Left hindlimb (tissue), 1 donor: ENCODE measurements around the gene ITGAE.
"Not testable (repeated sequence)": the region's sequence is repeated elsewhere in the genome, so short reads cannot be mapped to it uniquely, and the experiment has no call there.

Experiments
- DNase-seq: peaks from one replicate; pipeline ENCODE4 v3.0.0-alpha.2; 2018

Gene ITGAE, protein sequence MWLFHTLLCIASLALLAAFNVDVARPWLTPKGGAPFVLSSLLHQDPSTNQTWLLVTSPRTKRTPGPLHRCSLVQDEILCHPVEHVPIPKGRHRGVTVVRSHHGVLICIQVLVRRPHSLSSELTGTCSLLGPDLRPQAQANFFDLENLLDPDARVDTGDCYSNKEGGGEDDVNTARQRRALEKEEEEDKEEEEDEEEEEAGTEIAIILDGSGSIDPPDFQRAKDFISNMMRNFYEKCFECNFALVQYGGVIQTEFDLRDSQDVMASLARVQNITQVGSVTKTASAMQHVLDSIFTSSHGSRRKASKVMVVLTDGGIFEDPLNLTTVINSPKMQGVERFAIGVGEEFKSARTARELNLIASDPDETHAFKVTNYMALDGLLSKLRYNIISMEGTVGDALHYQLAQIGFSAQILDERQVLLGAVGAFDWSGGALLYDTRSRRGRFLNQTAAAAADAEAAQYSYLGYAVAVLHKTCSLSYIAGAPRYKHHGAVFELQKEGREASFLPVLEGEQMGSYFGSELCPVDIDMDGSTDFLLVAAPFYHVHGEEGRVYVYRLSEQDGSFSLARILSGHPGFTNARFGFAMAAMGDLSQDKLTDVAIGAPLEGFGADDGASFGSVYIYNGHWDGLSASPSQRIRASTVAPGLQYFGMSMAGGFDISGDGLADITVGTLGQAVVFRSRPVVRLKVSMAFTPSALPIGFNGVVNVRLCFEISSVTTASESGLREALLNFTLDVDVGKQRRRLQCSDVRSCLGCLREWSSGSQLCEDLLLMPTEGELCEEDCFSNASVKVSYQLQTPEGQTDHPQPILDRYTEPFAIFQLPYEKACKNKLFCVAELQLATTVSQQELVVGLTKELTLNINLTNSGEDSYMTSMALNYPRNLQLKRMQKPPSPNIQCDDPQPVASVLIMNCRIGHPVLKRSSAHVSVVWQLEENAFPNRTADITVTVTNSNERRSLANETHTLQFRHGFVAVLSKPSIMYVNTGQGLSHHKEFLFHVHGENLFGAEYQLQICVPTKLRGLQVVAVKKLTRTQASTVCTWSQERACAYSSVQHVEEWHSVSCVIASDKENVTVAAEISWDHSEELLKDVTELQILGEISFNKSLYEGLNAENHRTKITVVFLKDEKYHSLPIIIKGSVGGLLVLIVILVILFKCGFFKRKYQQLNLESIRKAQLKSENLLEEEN

GRCh38 chr17:3800362-3801271 is at the start of gene ITGAE:
Gene ITGAE (minus strand): TSS chr17:3801188. CDS start chr17:3801144, 44 bp downstream.
- DNase-seq = no peak

DNA sequence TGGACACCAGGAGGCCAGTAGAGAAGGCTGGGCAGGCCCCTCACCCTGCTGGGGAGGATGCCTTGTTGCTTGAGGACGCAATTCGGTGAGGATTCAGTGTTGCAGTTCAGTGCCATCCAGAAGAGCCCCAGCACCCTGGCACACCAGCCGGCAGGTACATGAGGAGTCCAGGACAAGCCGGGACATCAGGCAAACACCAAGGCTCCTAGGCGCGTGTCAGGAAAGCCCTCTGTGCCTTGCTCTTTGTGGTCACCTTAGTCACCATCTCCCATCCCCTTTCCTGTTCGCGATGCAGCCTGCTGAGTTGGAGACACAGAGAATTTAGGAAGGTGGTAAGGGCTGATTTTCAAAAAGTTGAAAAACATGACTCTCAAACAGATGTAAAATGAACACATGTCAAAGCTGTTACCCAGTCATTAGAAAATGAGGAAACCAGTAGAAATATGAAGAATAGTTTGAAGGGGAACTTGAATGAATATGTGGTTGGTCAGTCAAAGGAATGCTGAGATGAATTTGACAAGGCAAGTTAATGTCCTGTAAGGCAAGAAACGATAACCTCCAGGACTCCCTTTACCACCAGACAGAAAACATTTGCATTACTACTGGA is 47.3 kb upstream of the ITGAE start:
- no peak for DNase-seq

- DNase-seq = no peak
Observed at GRCh38 chr17:3847165-3847670, 46.2 kb upstream of the ITGAE start.

DNA sequence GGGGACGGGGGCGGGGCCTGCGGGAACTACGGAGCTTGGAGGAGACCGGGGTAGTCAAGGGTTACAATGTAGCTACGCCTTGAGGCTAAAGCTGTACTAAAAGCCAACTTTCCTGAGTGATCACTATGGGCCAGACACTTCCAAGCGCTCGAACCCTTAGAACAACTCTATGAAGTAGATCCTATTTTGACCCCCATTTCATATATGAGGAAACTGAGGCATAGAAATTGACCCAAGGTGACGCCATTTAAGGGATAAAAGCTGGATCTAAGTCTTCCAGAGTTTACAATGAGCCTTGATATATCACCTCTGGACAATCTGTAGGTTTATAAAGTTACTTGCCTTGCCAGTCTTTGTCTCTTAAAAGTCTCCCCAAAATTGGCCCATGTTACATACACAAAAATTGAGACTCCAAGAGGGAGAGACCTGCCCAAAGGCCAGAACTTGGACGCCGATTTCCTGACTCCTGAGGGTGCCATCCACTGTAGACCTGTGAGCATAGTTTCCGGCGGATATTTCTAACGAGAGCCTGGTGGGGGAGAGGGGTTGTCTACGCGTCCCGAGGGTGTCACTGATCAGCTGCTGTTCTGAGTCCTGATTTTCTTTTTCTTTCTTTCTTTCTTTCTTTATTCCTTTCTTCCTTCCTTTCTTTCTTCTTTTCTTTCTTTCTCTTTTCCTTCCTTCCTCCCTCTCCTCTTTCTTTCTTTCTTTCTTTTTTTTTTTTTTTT is 45.6 kb upstream of the ITGAE start:
- DNase-seq = no peak

DNA sequence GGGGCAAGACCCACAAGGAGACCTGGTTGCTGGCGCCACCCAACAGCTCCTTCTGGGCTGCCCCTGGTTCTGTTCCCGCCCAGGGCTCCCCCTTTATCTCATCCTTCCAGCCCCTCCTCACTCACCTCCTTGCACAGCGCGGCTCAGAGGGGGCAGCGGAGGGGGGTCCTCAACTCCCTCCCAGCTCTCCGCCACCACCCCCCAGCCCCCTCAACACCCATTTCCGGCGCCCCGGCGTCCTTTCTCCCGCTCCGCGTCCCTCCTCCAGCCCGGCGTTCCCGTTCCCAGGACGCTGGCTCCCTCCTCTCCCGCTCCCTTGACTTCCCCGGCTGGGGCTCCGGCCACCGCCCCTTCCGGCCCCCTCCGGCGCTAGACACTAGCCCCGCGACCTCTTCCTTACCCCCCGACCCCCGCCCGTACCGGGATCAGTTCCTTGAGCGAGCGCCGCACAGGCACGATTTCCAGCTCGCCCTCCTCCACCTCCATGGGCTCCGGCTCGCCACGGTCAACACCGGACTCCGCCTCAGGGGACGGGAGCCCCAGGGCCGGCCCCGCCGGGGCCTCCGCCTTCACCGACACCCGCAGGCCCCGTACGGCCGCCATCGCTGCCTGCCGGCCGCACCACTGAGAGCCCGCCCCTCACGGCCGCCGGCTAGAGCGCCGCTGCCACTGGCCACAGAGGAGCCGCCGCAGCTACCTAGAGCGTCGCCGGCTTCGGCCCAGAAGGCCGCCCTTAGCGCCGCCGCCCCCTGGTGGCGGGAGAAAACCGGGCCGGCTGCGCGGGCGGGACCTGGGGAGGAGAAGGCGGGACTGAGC is 44.8 kb upstream of the ITGAE start, which contains the start of gene NCBP3:
Gene NCBP3, minus strand, starts transcription at position 626 of the 816 bp plus-strand sequence. Its CDS starts 23 bp downstream, at position 603.
- DNase-seq = peak; percentile 94

GRCh38 chr17:3845291-3845620 is 44.3 kb upstream of the ITGAE start:
- DNase-seq = no peak

- not testable (repeated sequence) for DNase-seq
Observed at GRCh38 chr17:3844556-3844955, 43.6 kb upstream of the ITGAE start.

- DNase-seq = no peak
Observed at GRCh38 chr17:3843935-3844516, 43.0 kb upstream of the ITGAE start.

- no peak for DNase-seq
Observed at GRCh38 chr17:3838206-3838605, 37.2 kb upstream of the ITGAE start.

GRCh38 chr17:3836551-3836950 is 35.6 kb upstream of the ITGAE start:
- no peak for DNase-seq

GRCh38 chr17:3835410-3836229 is 34.6 kb upstream of the ITGAE start:
- no peak for DNase-seq

GRCh38 chr17:3834811-3835210 is 33.8 kb upstream of the ITGAE start:
- no peak for DNase-seq

DNA sequence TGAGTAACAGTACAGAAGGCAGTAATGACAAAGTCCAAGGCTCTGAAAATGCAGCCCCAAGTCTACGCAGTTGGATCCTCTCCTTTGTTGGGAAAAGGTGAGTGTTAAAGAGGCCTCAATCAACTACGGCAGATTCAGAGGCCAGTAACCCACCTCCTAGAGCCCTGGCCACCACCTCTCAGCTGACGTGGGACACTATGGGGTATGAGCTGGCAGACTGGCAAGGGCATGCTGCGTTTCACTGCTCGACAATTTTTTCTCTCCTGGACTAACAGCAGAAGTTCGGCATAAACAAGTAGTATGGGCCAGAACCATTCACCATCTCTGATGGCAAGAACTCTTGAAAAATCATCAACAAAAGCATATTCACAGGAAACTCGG is 27.9 kb upstream of the ITGAE start:
- no peak for DNase-seq

DNA sequence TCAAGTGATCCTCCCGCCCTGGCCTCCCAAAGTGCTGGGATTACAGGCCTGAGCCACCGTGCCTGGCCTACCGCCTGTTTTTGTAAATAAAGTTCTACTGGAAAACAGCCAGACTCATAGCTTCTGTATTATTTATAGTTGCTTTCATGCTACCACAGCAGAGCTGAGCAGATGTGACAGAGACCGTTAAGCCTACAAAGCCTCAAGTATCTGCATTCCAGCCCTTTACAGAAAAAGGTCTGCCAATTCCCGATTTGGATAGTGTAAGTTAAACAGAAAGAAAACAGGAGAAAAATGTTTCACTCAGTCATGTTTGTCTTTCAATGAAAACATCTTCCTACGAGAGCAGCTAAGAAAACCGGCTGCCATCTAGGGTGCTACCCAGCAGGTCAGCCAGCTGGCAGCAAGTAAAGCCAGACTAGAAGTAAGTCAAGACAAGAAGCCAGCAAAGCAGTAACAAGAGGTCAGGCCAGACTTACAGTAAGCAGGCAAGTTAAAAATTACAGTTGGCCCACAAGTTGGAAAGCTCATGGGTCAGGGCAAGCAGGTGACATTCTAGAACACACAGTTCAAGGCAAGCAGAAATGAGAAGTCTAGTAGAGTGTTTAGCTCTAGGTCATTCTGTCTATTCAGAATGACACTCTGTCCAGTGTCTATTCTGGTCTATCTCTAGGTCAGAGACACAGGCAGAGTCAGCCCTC is 27.3 kb upstream of the ITGAE start:
- DNase-seq = no peak

DNA sequence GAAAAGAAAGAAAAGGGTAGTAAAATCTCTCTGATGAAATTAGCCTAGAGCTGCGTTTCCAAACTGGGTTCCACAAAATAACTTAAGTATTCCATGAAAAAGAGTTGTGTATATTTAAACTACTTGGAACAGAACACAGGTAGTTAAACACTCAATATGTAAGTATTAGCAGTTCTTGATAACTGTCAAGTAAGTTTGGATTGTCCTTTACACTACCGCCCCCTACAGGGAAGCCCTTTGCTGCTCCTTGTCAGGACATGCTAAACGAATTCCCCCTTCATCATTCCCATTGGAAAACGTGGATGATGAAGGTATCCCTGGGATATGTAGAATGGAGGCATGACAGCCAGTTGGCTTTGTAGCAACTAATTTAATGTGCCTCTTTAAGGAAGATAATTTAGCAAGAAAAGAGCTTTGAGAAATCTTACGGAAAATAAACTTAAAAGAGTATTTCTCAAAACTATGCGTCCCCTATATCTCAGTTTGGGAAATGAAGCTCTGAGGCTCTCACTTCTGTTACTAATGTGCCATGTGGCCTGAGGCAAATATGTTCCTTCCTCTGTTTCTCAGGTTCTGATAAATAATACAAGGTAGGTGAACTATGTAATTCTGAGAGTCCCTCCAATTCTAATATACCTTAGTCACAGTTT is 26.3 kb upstream of the ITGAE start:
- DNase-seq = no peak

GRCh38 chr17:3826191-3826590 is 25.2 kb upstream of the ITGAE start:
- DNase-seq = no peak

DNA sequence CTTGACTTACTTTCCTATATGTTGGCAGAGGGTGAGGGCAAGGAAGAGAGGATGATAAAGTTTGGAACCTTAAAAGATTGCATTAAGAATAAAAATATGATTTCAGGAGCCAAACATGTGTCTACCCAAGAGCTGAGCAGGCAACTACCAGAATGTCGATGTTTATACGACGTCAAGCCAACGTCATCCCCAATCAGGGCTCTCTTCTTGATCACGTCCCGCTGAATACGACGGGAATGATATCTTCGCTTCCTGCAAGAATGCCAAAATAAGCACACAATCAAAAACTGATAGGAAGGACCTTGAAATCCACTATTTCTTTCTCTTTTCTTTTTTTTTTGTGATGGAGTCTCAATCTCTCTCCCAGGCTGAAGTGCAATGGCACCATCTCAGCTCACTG is 20.1 kb upstream of the ITGAE start:
- no peak for DNase-seq
